Endothelial cell of umbilical vein (primary cell): ENCODE measurements around the gene ARHGAP10.

Source experiments
- EZH2 ChIP-seq: IDR thresholded peaks from 2 replicates; pipeline ENCODE4 v1.6.1; 2012; ENCODE audit warnings: borderline replicate concordance, low read depth, mild to moderate bottlenecking, moderate library complexity, low read length, inconsistent platforms; ENCODE audit not compliant: severe bottlenecking
- FOS ChIP-seq: IDR thresholded peaks from 2 replicates; pipeline ENCODE4 v1.6.1; 2011; ENCODE audit warnings: mild to moderate bottlenecking, low read length, moderate library complexity, borderline replicate concordance; ENCODE audit not compliant: insufficient read depth
- GATA2 ChIP-seq: IDR thresholded peaks from 2 replicates; pipeline ENCODE4 v1.7.0; 2011; ENCODE audit warnings: low read depth, mild to moderate bottlenecking, moderate library complexity, mixed read lengths, low read length; ENCODE audit not compliant: insufficient read length, insufficient read depth
- JUN ChIP-seq: IDR thresholded peaks from 2 replicates; pipeline ENCODE4 v1.6.1; 2011; ENCODE audit warnings: borderline replicate concordance, low read depth; ENCODE audit not compliant: insufficient read length, insufficient read depth
- MAX ChIP-seq: IDR thresholded peaks from 2 replicates; pipeline ENCODE4 v1.6.1; 2011; ENCODE audit not compliant: insufficient read depth, insufficient read length
- POLR2A ChIP-seq: IDR thresholded peaks from 2 replicates; pipeline ENCODE4 v1.6.1; 2012; ENCODE audit warnings: low read depth, mild to moderate bottlenecking, control low read depth, low read length
- POLR2AphosphoS5 ChIP-seq: IDR thresholded peaks from 2 replicates; pipeline ENCODE4 v1.6.1; 2012; ENCODE audit warnings: low read depth, mild to moderate bottlenecking, control low read depth, low read length, moderate library complexity; ENCODE audit not compliant: insufficient read depth
- TF ChIP-seq, protein P1 (sequence below), 2 donors: IDR thresholded peaks; 1 replicate in 1 of 2; 2 replicates in 1 of 2; pipeline ENCODE4 v1.5.1; 2011; ENCODE audit warnings: low read length in 2 of 2, mild to moderate bottlenecking in 2 of 2, moderate library complexity in 2 of 2, control low read depth in 1 of 2, inconsistent platforms in 1 of 2, low read depth in 1 of 2; ENCODE audit not compliant: insufficient read depth in 1 of 2; ENCODE audit errors: extremely low read depth in 1 of 2

DNA sequence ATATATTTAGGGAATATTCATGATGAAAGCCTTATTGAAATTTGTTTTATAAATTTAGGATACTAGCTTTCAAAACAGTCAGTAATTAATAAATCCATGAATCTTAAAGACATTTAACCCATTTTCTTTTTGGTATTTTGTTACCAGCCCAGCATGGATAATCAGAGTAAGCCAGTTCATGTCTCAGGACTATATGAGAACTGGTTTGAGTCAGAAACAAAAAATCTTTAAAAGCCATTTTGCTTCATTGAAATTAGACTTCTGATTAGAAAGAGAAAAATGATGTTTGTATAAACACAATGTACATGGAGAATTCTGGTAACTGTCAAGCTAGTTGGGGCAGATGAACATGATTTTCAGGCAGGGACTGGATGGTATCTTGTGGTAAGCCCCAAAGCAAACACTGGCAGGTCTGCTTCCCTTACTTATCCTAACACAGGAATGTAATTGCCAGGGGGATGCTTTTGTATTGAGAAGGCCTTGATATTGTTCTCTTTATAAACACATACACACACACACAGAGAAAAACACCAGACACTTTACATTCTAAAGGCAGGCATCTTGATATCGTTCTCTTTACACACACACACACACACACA is 9.4 kb downstream of the ARHGAP10 start:
- TF ChIP-seq POLR2A (no peak), EZH2 (no peak), JUN (no peak), POLR2AphosphoS5 (no peak), MAX (no peak), GATA2 (no peak), FOS (no peak)
- TF ChIP-seq, protein P1, sequence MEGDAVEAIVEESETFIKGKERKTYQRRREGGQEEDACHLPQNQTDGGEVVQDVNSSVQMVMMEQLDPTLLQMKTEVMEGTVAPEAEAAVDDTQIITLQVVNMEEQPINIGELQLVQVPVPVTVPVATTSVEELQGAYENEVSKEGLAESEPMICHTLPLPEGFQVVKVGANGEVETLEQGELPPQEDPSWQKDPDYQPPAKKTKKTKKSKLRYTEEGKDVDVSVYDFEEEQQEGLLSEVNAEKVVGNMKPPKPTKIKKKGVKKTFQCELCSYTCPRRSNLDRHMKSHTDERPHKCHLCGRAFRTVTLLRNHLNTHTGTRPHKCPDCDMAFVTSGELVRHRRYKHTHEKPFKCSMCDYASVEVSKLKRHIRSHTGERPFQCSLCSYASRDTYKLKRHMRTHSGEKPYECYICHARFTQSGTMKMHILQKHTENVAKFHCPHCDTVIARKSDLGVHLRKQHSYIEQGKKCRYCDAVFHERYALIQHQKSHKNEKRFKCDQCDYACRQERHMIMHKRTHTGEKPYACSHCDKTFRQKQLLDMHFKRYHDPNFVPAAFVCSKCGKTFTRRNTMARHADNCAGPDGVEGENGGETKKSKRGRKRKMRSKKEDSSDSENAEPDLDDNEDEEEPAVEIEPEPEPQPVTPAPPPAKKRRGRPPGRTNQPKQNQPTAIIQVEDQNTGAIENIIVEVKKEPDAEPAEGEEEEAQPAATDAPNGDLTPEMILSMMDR (IDR thresholded peaks at IDR 0.05; ENCODE audit: extremely low read depth in 1 of 2, insufficient read depth in 1 of 2, low read depth in 1 of 2, low read length in 2 of 2) = no peak
